Endothelial cell of umbilical vein (primary cell): Measurements from ENCODE around the gene KRT23. TPM values are rescaled to one million over a fixed set of nuclear protein-coding genes. Genes with fewer than 3 reads are reported as not detected.

Experiments used
- Bru-seq: library from RNA; stranded (reverse); fragments of 400-500 nt; gene quantifications from one replicate; lab custom pipeline; 2021; lab: Mats Ljungman, UMichigan
- BruChase-seq, 2 experiments: library from RNA; stranded (reverse); fragments of 400-500 nt; gene quantifications; one replicate each; lab custom pipeline; 2021; lab: Mats Ljungman, UMichigan
- BruUV-seq: library from RNA; stranded (reverse); fragments of 400-500 nt; replicated peaks from 2 replicates; lab custom pipeline; 2021; lab: Mats Ljungman, UMichigan
- CTCF ChIA-PET: fragments of 300-600, 350-600 bp; sonication (Branson Sonifier 250); formaldehyde crosslinking; loops from one replicate; lab custom pipeline; 2021; ENCODE audit warnings: antibody characterized with exemption, inconsistent platforms; lab: Charles Lee
- POLR2A ChIA-PET: fragments of 300-600, 350-600 bp; sonication (Branson Sonifier 250); formaldehyde crosslinking; loops from one replicate; lab custom pipeline; 2021; ENCODE audit warnings: antibody characterized with exemption, inconsistent platforms; lab: Charles Lee
- DNase-seq: peaks from one replicate; pipeline ENCODE4 v3.0.0-alpha.2; 2011; ENCODE audit warnings: low read depth, low spot score
- FAIRE-seq: peaks from 2 replicates; lab custom pipeline; 2011; peaks lifted over from hg19 to GRCh38; lab: Jason Lieb, UNC
- H2AFZ ChIP-seq: 2 replicates; pipeline ENCODE4 v1.6.0; 2012; ENCODE audit warnings: low read depth, low read length, control low read depth, inconsistent platforms
- H3K27ac ChIP-seq: 2 replicates; pipeline ENCODE4 v1.5.1; 2011; ENCODE audit warnings: low read depth, mild to moderate bottlenecking, control low read depth, low read length, moderate library complexity; ENCODE audit not compliant: insufficient read depth
- H3K27me3 ChIP-seq, 2 experiments: 2 replicates each; pipeline versions ENCODE4 v1.6.0 to v1.6.1; 2011; ENCODE audit warnings: low read length in 2 of 2, mixed read lengths in 1 of 2; ENCODE audit not compliant: control insufficient read depth in 2 of 2, insufficient read depth in 2 of 2
- H3K36me3 ChIP-seq, 2 experiments: 2 replicates in 1 of 2; 3 replicates in 1 of 2; pipeline ENCODE4 v1.5.1; 2011; ENCODE audit warnings: low read length in 2 of 2, mild to moderate bottlenecking in 1 of 2, moderate library complexity in 1 of 2; ENCODE audit not compliant: control insufficient read depth in 2 of 2, insufficient read depth in 2 of 2; ENCODE audit errors: extremely low read depth in 1 of 2
- H3K4me1 ChIP-seq: 3 replicates; pipeline ENCODE4 v1.5.1; 2011; ENCODE audit warnings: mild to moderate bottlenecking, low read length; ENCODE audit not compliant: control insufficient read depth, insufficient read depth; ENCODE audit errors: extremely low read depth
- H3K4me2 ChIP-seq: 2 replicates; pipeline ENCODE4 v1.6.1; 2011; ENCODE audit warnings: low read length, control low read depth, mixed read lengths; ENCODE audit not compliant: insufficient read depth
- H3K4me3 ChIP-seq, 3 experiments: fragments of 200-600 bp in 1 of 3; sonication (generic), shearing (Covaris generic) in 1 of 3; replicated peaks in 1 of 3; 2 replicates each; pipeline ENCODE4 v1.5.1; 2011 to 2016; ENCODE audit warnings: control low read depth in 3 of 3, low read length in 3 of 3, mild to moderate bottlenecking in 2 of 3, inconsistent platforms in 1 of 3, low read depth in 1 of 3, moderate library complexity in 1 of 3; ENCODE audit not compliant: insufficient read depth in 1 of 3
- H3K79me2 ChIP-seq: 2 replicates; pipeline ENCODE4 v1.6.0; 2012; ENCODE audit warnings: low read length, inconsistent platforms; ENCODE audit not compliant: control insufficient read depth, insufficient read depth
- H3K9ac ChIP-seq: replicated peaks from 2 replicates; pipeline ENCODE3; 2011; ENCODE audit warnings: low read length, control low read depth; ENCODE audit not compliant: insufficient read depth; ENCODE audit errors: extremely low read depth
- H3K9me1 ChIP-seq: replicated peaks from 3 replicates; pipeline ENCODE4 v1.6.0; 2011; ENCODE audit warnings: mild to moderate bottlenecking, low read length; ENCODE audit not compliant: control insufficient read depth, insufficient read depth; ENCODE audit errors: extremely low read depth
- H3K9me3 ChIP-seq: replicated peaks from 2 replicates; pipeline ENCODE4 v1.5.1; 2012; ENCODE audit warnings: low read length, inconsistent platforms; ENCODE audit not compliant: control insufficient read depth, insufficient read depth
- H4K20me1 ChIP-seq: replicated peaks from 2 replicates; pipeline ENCODE3; 2011; ENCODE audit warnings: mild to moderate bottlenecking, low read length; ENCODE audit not compliant: control insufficient read depth, insufficient read depth; ENCODE audit errors: extremely low read depth
- CTCF ChIP-seq, 2 donors: IDR thresholded peaks; 1 replicate in 1 of 2; 2 replicates in 1 of 2; pipeline ENCODE4 v1.5.1; 2011; ENCODE audit warnings: low read length in 2 of 2, mild to moderate bottlenecking in 2 of 2, moderate library complexity in 2 of 2, control low read depth in 1 of 2, inconsistent platforms in 1 of 2, low read depth in 1 of 2; ENCODE audit not compliant: insufficient read depth in 1 of 2; ENCODE audit errors: extremely low read depth in 1 of 2
- EZH2 ChIP-seq: IDR thresholded peaks from 2 replicates; pipeline ENCODE4 v1.6.1; 2012; ENCODE audit warnings: borderline replicate concordance, low read depth, mild to moderate bottlenecking, moderate library complexity, low read length, inconsistent platforms; ENCODE audit not compliant: severe bottlenecking
- FOS ChIP-seq: IDR thresholded peaks from 2 replicates; pipeline ENCODE4 v1.6.1; 2011; ENCODE audit warnings: mild to moderate bottlenecking, low read length, moderate library complexity, borderline replicate concordance; ENCODE audit not compliant: insufficient read depth
- GATA2 ChIP-seq: IDR thresholded peaks from 2 replicates; pipeline ENCODE4 v1.7.0; 2011; ENCODE audit warnings: low read depth, mild to moderate bottlenecking, moderate library complexity, mixed read lengths, low read length; ENCODE audit not compliant: insufficient read length, insufficient read depth
- JUN ChIP-seq: IDR thresholded peaks from 2 replicates; pipeline ENCODE4 v1.6.1; 2011; ENCODE audit warnings: borderline replicate concordance, low read depth; ENCODE audit not compliant: insufficient read length, insufficient read depth
- MAX ChIP-seq: IDR thresholded peaks from 2 replicates; pipeline ENCODE4 v1.6.1; 2011; ENCODE audit not compliant: insufficient read depth, insufficient read length
- MYC ChIP-seq: IDR thresholded peaks from one replicate; pipeline ENCODE4 v1.6.1; 2011; ENCODE audit warnings: mild to moderate bottlenecking, low read depth, low read length
- POLR2A ChIP-seq: IDR thresholded peaks from 2 replicates; pipeline ENCODE4 v1.6.1; 2012; ENCODE audit warnings: low read depth, mild to moderate bottlenecking, control low read depth, low read length
- POLR2AphosphoS5 ChIP-seq: IDR thresholded peaks from 2 replicates; pipeline ENCODE4 v1.6.1; 2012; ENCODE audit warnings: low read depth, mild to moderate bottlenecking, control low read depth, low read length, moderate library complexity; ENCODE audit not compliant: insufficient read depth
- dilution Hi-C: fragments of 300-500 bp; cut with MboI; formaldehyde crosslinking; loops from one replicate; pipeline ENCODE4 v1.15.0; 2019; ENCODE audit warnings: low sequenced_read_pairs; ENCODE audit not compliant: extremely low pct_ligation_motif_present
- intact Hi-C: fragments of 100-400 bp; cut with micrococcal nuclease; formaldehyde crosslinking; loops from one replicate; pipeline ENCODE4 v1.10.0; 2022
- long read RNA-seq: library from polyadenylated mRNA; stranded (forward); transcript quantifications from one replicate; pipeline ENCODE4 v2.0.0, GENCODE V29; 2021
- polyA minus RNA-seq, 3 experiments: library from RNA; depleted of rRNA, polyadenylated mRNA; stranded (reverse); fragments of >200 nt; gene quantifications; 1 replicate in 1 of 3; 2 replicates in 2 of 3; pipeline ENCODE4 v1.2.3, GENCODE V29; 2011
- polyA plus RNA-seq, 4 experiments: library from polyadenylated mRNA; depleted of rRNA in 3 of 4; stranded (reverse) in 3 of 4; unstranded in 1 of 4; fragments of >200 nt; gene quantifications; 2 replicates each; pipeline versions ENCODE4 v1.2.1 to v1.2.3, GENCODE V29; 2011 to 2012; ENCODE audit warnings: missing spikeins in 1 of 4
- total RNA-seq: library from RNA; stranded (reverse); gene quantifications from 2 replicates; pipeline ENCODE4 v1.2.3, GENCODE V29; 2021

Gene KRT23
- total RNA-seq, result not detected in 2 replicates
- not detected in 2 replicates for polyA plus RNA-seq
- not detected in 2 replicates for polyA plus RNA-seq (2011; cell fraction: cytosol; rRNA removed)
- not detected in 2 replicates for polyA plus RNA-seq (2011; cell fraction: nucleus; rRNA removed)
- not detected in 2 replicates for polyA plus RNA-seq (2012)
- not detected in 2 replicates for polyA minus RNA-seq
- not detected for polyA minus RNA-seq (2011; cell fraction: cytosol; rRNA and poly(A)+ RNA removed)
- not detected in 2 replicates for polyA minus RNA-seq (2011; cell fraction: nucleus; rRNA and poly(A)+ RNA removed)
- Bru-seq, nascent RNA, result not detected
- BruChase-seq, experiment 1, labeled RNA remaining after a 6-hour chase, result percentile 12 among the genes with signal in this experiment
- percentile 6 among the genes with signal in this experiment for BruChase-seq, experiment 2, labeled RNA remaining after a 2-hour chase
- long read RNA-seq, result 0 reads

GRCh38 chr17:40937384-40937819 is at the start of gene KRT23:
TSS of gene KRT23 (minus strand) at chr17:40937646. CDS start at chr17:40936603, 1,043 bp downstream.
- ChIA-PET POLR2A (no interaction called here), CTCF (no interaction called here)
- no TSS peak for BruUV-seq
- H2AFZ ChIP-seq, result no peak within 1 kb of the TSS
- no peaks in the 10 kb centered on the region for H3K79me2 ChIP-seq
- FAIRE-seq (no peak), DNase-seq (no peak)
- no peak within 1 kb of the TSS for H3K4me3 ChIP-seq
- H3K9me3 ChIP-seq, result no peaks in the 10 kb centered on the region
- TF ChIP-seq GATA2 (no peak), JUN (no peak), MYC (no peak), EZH2 (no peak), CTCF (IDR thresholded peaks at IDR 0.05; ENCODE audit: extremely low read depth in 1 of 2, insufficient read depth in 1 of 2, low read depth in 1 of 2, low read length in 2 of 2) (no peak), MAX (no peak), FOS (no peak), POLR2AphosphoS5 (no peak), POLR2A (no peak)
- no peak within 1 kb of the TSS for H3K27ac ChIP-seq
- no peaks in the 10 kb centered on the region for H4K20me1 ChIP-seq
- intact Hi-C loops, result no loop called here
- H3K36me3 ChIP-seq, result no peaks in the 10 kb centered on the region
- no peaks in the 10 kb centered on the region for H3K9me1 ChIP-seq
- no peak within 1 kb of the TSS for H3K4me2 ChIP-seq
- no peaks in the 10 kb centered on the region for H3K4me1 ChIP-seq
- H3K9ac ChIP-seq, result no peak within 1 kb of the TSS
- H3K27me3 ChIP-seq, result peaks cover 7 to 8% of the 10 kb centered on the region in 2 experiments
- dilution Hi-C loops, result no loop called here
